ENCODE results near the gene GNAI3.

GRCh38 chr1:109628540-109629321 is 80.3 kb downstream of the GNAI3 start:
- no peak for TF ChIP-seq CTCF (conservative IDR thresholded peaks at IDR 0.05)
- TF ChIP-seq ZFX (IDR thresholded peaks at IDR 0.05) = no peak
